ENCODE data around the gene NCAPD3. TPM values are rescaled to one million over a fixed set of nuclear protein-coding genes. Genes with fewer than 3 reads are reported as not detected.

Gene NCAPD3
- total and polyA plus RNA-seq, 4 donors: 14.1 to 35.4 (median 24.2) TPM

DNA sequence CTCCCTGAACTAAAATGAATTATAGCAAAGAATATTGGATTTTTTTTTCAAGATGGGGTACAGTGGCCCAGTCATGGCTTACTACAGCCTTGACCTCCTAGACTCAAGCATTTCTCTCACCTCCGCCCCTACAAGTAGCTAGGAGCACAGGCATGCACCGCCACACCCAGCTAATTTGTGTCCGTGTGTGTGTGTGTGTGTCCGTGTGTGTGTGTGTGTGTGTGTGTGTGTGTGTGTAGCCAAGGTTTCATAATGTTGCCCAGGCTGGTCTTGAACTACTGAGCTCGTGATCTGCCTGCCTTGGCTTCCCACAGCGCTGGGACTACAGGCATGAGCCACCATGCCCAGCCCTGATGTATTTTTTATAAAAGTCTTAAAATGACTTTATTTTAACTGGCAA is 16.8 kb upstream of the NCAPD3 start:
- Histone ChIP-seq H3K27me3 (ENCODE audit: control insufficient read depth in 4 of 4, insufficient read depth in 4 of 4, low read length in 3 of 4) (no peaks in the 10 kb centered on the region), H3K4me3 (ENCODE audit: low read depth in 1 of 3, low read length in 3 of 3) (no peak overlapping the region), H3K27ac (ENCODE audit: low read depth in 1 of 2, low read length in 2 of 2) (no peak overlapping the region), H3K4me1 (ENCODE audit: control insufficient read depth in 4 of 4, insufficient read depth in 4 of 4, low read length in 3 of 4) (peaks cover 0 to 4% (median 2%) of the 10 kb centered on the region in 4 donors), H3K9me3 (ENCODE audit: control insufficient read depth in 4 of 4, low read length in 3 of 4) (no peaks in the 10 kb centered on the region), H3K36me3 (ENCODE audit: control insufficient read depth in 4 of 4, insufficient read depth in 3 of 4, low read depth in 1 of 4, low read length in 3 of 4) (peaks cover 3 to 55% (median 19%) of the 10 kb centered on the region in 4 donors), H3K9ac (ENCODE audit: low read depth in 1 of 2, low read length in 2 of 2) (no peak overlapping the region)
- WGBS: 69% methylated on average over 6 of the region's 6 CpGs
- no peak for DNase-seq (ENCODE audit: low spot score)
- TF ChIP-seq HNF4G (IDR thresholded peaks at IDR 0.05) (no peak), FOXA1 (IDR thresholded peaks at IDR 0.05) (no peak), RXRA (IDR thresholded peaks at IDR 0.05) (no peak), NR2F2 (IDR thresholded peaks at IDR 0.05) (no peak), JUND (IDR thresholded peaks at IDR 0.05) (no peak), TAF1 (conservative IDR thresholded peaks at IDR 0.05) (no peak), RAD21 (IDR thresholded peaks at IDR 0.05) (no peak), FOXA2 (IDR thresholded peaks at IDR 0.05) (no peak), YY1 (IDR thresholded peaks at IDR 0.05) (no peak), GABPA (IDR thresholded peaks at IDR 0.05 in 1 of 2, conservative IDR thresholded peaks at IDR 0.05 in 1 of 2) (no peak), SP1 (IDR thresholded peaks at IDR 0.05) (no peak), HNF4A (conservative IDR thresholded peaks at IDR 0.05) (no peak)
- TF ChIP-seq, protein P1, sequence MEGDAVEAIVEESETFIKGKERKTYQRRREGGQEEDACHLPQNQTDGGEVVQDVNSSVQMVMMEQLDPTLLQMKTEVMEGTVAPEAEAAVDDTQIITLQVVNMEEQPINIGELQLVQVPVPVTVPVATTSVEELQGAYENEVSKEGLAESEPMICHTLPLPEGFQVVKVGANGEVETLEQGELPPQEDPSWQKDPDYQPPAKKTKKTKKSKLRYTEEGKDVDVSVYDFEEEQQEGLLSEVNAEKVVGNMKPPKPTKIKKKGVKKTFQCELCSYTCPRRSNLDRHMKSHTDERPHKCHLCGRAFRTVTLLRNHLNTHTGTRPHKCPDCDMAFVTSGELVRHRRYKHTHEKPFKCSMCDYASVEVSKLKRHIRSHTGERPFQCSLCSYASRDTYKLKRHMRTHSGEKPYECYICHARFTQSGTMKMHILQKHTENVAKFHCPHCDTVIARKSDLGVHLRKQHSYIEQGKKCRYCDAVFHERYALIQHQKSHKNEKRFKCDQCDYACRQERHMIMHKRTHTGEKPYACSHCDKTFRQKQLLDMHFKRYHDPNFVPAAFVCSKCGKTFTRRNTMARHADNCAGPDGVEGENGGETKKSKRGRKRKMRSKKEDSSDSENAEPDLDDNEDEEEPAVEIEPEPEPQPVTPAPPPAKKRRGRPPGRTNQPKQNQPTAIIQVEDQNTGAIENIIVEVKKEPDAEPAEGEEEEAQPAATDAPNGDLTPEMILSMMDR (IDR thresholded peaks at IDR 0.05; ENCODE audit: low read depth, low read length, missing input control): no peak
- TF ChIP-seq, protein P2, sequence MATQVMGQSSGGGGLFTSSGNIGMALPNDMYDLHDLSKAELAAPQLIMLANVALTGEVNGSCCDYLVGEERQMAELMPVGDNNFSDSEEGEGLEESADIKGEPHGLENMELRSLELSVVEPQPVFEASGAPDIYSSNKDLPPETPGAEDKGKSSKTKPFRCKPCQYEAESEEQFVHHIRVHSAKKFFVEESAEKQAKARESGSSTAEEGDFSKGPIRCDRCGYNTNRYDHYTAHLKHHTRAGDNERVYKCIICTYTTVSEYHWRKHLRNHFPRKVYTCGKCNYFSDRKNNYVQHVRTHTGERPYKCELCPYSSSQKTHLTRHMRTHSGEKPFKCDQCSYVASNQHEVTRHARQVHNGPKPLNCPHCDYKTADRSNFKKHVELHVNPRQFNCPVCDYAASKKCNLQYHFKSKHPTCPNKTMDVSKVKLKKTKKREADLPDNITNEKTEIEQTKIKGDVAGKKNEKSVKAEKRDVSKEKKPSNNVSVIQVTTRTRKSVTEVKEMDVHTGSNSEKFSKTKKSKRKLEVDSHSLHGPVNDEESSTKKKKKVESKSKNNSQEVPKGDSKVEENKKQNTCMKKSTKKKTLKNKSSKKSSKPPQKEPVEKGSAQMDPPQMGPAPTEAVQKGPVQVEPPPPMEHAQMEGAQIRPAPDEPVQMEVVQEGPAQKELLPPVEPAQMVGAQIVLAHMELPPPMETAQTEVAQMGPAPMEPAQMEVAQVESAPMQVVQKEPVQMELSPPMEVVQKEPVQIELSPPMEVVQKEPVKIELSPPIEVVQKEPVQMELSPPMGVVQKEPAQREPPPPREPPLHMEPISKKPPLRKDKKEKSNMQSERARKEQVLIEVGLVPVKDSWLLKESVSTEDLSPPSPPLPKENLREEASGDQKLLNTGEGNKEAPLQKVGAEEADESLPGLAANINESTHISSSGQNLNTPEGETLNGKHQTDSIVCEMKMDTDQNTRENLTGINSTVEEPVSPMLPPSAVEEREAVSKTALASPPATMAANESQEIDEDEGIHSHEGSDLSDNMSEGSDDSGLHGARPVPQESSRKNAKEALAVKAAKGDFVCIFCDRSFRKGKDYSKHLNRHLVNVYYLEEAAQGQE (IDR thresholded peaks at IDR 0.05): no peak
- TF ChIP-seq, protein P3, sequence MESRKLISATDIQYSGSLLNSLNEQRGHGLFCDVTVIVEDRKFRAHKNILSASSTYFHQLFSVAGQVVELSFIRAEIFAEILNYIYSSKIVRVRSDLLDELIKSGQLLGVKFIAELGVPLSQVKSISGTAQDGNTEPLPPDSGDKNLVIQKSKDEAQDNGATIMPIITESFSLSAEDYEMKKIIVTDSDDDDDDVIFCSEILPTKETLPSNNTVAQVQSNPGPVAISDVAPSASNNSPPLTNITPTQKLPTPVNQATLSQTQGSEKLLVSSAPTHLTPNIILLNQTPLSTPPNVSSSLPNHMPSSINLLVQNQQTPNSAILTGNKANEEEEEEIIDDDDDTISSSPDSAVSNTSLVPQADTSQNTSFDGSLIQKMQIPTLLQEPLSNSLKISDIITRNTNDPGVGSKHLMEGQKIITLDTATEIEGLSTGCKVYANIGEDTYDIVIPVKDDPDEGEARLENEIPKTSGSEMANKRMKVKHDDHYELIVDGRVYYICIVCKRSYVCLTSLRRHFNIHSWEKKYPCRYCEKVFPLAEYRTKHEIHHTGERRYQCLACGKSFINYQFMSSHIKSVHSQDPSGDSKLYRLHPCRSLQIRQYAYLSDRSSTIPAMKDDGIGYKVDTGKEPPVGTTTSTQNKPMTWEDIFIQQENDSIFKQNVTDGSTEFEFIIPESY (IDR thresholded peaks at IDR 0.05): no peak
- TF ChIP-seq, protein P4, sequence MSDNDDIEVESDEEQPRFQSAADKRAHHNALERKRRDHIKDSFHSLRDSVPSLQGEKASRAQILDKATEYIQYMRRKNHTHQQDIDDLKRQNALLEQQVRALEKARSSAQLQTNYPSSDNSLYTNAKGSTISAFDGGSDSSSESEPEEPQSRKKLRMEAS (IDR thresholded peaks at IDR 0.05): no peak
- TF ChIP-seq, protein P5, sequence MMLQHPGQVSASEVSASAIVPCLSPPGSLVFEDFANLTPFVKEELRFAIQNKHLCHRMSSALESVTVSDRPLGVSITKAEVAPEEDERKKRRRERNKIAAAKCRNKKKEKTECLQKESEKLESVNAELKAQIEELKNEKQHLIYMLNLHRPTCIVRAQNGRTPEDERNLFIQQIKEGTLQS (IDR thresholded peaks at IDR 0.05): no peak

All from liver (tissue), 9 donors.